HG02840 (cell line): ENCODE data around the gene DCUN1D1.

Experiments used
- ATAC-seq: cut with Tn5 transposase; IDR thresholded peaks from one replicate; pipeline ENCODE4 v1.9.1; 2021; ENCODE audit warnings: mild to moderate bottlenecking, moderate library complexity, moderate number of reproducible peaks; ENCODE audit not compliant: unreplicated experiment, low FRiP score

Gene DCUN1D1

DNA sequence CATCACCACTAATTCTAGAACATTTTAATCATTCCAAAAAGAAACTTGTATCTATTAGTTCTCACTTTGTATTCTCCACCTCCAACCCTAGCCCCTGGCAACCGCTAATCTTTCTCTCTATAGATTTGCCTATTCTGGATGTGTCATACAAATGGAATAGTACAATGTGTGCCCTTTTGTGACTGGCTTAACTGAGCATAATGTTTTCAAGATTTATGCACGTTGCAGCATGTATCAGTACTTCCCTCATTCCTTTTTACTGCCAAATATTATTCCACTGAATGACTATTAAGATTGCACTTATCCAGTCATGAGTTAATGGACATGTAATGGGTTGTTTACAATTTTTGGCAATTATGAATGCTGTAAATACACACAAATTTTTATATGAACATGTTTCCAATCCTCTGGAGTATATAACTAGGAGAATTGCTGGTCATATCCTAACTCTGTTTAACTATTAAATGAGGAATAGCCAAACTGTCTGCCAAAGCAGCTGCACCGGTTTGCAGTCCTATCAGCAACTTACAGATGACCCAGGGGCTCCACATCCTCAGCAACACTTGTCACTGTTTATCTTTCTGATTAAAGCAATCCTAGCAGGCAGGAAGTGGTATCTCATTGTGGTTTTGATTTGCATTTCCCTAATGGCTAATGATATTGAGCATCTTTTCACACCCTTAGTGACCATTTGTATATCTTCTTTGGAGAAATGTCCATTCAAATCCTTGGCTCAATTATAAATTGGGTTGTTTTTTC, 42.9 kb downstream of the DCUN1D1 start:
- peak; percentile 84 for ATAC-seq

DNA sequence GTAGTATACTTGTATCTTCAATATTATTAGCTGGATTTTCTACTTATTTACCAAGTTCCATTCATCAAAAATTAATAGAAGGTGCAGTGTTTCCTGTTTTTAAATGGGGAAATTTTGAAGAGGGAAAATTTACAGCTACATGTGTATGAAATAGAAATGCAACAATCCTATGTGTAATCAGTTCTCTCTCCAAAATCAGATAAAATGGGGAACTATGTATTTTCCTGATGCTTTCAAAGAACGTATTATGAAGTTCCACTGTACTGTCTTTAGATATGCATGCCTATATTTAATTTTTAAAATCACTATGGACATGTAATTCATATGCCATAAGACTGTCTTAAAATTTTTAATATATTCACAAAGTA, 43.4 kb downstream of the DCUN1D1 start:
- no peak for ATAC-seq

DNA sequence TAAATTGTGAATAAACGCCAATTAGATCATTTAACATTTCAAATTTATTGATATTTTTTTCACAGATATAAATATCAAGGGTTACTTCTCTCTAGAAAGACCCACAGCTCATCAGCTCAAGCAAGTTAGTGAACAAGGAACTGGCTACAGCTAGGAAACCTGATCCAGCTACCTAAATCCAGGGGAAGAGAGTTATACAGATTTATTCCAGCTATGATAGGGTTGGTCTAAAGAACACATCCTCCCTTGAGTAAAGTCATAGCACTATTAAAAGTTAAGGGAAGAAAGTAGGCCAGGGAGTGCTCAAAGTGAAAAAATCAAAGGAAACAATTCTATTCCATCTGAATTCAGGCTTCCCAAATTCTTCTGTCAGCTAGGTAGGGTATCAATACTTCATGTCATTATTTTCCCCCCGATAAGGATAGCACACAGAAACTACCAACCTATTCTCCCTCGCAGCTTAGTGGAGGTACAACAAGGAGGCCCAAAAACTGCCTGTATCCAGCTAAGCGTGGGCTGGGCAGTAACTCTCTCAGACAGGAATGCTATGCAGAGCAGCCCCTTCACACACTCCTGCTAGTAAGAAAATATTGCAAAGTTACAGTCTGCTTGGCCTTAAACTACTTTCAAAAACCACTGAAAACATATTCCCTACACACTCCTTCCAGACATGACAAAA, 44.0 kb downstream of the DCUN1D1 start:
- no peak for ATAC-seq

DNA sequence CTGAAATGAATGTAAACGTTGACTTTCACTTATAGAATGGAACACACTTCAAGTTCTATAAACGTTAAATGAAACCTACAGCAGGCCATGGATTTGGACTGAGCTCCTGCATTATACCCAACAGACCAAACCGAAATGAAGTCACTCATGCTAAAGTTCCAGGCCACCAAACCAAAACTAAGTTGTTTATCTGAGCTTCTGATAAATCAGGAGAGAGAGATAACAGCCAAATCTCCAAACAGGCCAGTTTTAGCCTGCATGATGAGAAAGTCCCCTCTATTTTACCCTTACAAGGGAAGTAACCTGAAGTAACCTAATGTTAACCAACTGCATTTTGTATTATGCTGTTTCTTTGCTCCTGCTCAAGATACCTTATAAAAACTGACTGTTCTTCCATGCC, 44.5 kb downstream of the DCUN1D1 start:
- ATAC-seq, result no peak

DNA sequence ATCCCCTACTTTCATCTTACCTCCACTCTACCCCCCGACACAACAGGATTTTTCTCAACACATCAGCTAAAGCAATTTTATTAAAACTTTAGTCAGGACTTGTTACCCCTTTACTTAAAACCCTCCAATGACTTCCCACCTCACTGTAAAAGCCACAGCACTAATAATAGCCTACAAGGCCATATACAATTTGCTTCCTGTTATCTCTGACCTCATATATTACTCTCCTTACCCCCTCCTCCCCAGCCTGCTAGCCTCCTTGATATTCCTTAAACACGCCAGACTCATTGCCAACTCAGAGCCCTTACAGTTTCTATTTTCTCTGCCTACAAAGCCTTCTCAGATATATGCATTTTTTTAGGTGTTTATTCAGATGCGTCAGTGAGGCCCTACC, 54.4 kb downstream of the DCUN1D1 start:
- peak; percentile 11 for ATAC-seq

DNA sequence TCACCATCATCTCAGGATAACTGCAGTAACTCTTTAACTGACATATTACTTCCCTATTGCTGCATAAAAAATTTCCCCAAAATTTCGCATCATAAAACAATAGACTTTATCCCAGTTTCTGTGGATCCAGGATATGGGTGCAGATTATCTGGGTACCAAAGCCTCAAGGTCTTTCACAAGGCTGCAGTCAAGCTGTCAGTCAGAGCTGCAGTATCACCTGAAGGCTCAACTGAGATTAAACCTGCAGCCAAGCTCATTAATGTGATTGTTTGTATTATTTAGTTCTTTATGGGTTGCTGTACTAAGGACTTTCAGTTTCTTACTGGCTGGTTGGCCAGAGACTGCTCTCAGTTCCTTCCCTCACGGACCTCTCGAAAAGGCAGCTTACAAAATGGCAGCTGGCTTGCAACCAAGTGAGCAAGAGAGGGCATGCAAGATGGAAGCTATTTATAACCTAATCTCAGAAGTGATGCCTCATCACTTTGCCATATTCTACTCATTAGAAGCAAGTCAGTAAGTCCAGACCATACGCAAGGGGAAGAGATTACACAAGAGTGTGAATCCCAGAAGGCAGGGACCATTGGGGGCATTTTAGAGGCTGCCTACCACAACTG, 54.9 kb downstream of the DCUN1D1 start:
- ATAC-seq, result peak; percentile 88

DNA sequence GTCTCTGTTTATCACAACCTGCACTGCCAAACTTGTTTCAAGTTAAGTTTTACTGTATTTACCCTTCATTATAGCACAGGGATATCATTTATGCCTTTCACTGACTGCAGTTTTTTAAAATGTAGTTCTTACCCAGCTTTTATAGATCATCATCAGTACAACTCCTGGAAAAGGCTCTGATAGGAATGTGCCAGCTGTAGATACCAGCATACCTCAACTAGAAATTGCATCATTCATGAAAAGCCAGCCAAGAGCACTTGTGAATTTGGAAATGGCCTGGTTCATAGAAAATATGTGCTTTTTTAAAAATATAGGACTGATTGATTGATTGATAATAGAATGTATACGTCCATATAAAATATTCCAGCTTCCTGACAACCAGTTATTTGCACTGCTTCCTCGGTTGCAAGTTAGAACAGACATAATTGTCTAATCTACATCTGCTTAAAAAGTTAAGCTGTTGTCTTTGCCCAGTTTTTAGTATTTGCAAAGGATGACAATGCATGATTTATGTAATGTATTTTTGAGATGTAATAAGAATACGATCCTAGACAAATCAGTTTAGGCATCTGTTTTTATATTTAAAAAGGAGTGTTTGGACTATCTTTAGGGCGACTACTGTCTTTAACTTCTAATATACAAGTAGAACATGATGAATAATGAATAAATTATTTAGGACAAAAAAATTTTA, 58.5 kb downstream of the DCUN1D1 start:
- no peak for ATAC-seq

DNA sequence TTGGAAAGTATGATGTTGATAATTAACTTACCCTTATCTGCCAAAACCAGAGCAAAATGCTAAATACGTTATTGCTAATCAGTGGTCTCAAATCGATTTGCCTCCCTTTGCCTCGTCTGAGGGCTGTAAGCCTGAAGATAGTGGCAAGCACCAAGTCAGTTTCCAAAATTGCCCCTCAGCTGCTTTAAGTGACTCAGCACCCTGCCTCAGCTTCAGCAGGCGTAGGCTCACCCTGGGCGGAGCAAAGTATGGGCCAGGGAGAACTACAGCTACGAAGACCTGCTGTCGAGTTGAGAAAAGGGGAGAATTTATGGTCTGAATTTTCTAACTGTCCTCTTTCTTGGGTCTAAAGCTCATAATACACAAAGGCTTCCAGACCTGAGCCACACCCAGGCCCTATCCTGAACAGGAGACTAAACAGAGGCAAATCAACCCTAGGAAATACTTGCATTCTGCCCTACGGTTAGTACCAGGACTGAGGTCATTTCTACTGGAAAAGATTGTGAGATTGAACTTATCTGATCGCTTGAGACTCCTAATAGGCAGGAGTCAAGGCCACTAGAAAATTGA, 59.7 kb downstream of the DCUN1D1 start:
- no peak for ATAC-seq

DNA sequence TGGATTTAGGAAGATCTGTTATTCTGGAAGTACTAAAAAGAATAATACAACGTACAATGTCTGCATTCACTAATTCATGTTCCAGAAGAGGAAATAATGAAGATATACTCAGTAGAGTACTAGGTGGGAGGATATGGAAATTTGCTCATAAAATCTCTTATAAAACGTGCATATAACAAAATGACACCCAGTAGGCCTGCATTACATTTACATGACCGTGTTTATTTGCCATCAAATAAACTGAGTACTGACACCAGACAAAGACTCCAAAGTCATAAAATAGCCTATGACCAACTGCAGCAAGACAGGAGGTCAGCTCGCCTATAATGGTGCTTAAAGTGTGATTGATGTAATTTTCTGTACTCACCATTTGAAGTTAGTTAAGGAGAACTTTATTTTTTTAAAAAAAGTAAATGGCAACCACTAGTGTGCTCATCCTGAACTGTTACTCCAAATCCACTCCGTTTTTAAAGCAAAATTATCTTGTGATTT, 60.4 kb downstream of the DCUN1D1 start:
- ATAC-seq, result no peak

DNA sequence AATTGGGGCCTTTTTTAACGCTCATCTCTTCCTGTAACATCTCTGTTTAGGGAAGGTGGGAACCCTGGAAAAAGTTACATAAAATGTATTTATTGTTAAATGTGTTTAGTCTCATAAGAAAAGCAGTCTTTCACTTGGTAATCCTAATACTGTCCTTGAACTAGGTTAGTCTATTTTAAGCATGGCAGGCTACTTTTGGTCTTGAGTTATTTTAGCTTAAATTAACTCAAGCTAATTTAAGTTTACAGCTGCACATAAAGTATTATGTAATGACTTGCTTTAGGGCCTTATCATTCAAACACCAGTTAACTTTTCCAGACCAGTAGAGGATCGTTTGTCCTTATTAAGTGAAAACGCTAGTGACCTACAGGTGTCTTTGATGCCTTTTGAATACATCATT, 63.2 kb downstream of the DCUN1D1 start:
- no peak for ATAC-seq

DNA sequence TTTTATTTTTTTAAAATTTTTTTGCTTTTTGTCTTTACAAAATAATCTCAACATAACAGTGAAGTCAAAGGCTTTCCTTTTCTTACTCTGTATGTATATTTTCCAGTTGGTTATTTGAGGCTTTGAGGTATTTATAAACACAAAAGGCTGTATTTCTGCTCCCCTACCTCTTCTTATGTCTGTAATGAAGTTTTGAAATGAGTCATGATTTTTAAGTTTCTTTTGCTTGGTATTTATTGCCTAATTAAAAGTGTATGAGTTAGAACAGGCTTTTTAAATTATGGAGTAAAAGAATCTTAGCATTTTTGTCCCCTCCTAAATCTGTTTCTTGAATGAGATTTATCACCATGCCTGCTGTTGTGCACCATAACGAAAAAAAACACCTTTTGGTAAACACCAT, 66.0 kb downstream of the DCUN1D1 start:
- ATAC-seq, result peak; percentile 32

DNA sequence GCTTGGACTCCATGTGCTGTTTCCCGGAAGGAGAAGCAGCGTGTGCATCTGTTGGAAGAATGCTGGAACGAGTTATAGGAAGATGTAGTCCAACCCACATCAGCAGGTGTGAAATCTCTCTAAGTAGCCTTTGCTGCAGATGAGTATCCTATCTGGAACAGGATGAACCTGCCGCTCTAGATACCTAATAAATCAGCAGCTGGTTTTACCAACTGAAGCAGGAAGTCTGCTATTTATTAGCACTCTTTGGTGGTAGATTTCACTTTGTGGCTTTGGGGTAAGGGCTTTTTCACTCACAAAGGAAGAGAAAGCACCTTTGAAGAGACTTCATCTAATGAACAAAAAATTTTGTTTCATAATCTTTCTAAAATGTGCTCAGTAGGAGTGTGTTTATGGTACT, 66.4 kb downstream of the DCUN1D1 start:
- peak; percentile 88 for ATAC-seq

DNA sequence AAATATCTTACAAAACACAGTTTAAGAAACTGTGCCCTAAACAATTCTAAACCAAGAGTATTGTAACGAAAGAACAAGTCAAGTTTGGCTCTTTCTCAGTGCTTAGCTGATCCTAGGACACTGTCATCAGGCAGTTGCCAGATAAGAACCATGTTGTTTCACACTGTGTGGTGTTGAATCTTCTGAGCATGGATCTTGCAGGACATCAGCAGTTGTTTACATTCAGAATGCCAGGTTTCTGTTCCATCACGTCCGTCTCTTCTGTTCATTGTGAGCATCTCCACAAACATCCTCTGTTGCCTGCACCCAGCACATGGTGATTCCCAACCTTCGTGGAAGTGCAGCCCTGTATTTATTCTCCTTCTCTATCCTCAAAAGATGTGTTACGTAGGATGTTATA, 67.9 kb downstream of the DCUN1D1 start:
- ATAC-seq, result no peak

DNA sequence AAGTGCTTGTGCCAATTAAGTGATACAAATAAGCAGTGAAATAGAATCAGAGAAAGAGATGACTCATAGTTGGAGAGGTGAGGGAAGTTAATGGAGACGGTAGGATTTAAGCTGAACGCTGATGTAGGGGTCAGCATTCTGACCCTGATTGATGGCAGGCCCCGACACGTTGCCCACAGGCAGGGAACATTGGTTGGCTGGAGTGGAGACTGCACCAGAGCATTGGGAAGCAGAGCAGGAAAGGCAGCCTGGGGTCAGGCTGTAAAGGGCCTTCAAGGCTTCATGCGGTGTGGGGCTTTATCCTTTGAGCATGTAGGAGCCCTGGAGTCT, 68.6 kb downstream of the DCUN1D1 start:
- no peak for ATAC-seq

DNA sequence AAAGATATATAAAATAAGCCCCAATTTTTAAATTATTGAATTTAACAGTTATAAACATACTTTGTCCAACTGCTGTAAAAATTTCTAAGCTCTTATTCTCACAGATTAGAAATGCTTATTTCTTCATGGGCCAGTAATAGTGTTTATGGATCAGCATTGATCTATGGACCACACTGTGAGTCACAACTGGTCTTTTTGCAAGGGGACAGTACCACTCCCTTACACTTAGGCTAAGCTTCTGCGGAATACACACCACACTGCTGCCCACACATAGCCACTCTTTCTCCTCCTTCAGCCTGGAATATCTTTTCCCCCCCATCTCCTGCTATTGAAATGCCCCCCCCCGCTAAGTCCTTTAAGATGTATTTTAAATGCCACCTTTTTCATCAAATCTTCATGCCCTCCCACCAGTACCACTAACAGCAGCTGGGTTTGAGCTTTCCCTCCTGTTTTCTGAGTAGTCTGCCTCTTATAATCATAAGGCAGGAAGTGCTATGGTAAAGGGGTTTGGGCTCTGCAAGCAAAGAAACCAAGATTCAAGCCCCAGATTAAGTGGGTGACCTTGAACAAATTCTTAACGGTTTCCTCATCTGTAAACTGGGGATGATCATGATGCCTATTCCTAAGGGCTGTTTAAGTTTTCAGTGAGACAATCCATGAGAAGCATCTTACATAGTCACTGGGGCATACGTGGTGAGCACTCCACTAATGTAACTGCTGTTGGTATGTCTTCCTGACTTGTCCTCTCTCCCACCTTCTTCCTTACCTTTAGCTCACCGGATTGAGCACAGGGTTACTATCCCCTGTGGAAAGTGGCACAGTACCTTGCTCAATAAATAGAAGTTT, 69.2 kb downstream of the DCUN1D1 start:
- no peak for ATAC-seq

DNA sequence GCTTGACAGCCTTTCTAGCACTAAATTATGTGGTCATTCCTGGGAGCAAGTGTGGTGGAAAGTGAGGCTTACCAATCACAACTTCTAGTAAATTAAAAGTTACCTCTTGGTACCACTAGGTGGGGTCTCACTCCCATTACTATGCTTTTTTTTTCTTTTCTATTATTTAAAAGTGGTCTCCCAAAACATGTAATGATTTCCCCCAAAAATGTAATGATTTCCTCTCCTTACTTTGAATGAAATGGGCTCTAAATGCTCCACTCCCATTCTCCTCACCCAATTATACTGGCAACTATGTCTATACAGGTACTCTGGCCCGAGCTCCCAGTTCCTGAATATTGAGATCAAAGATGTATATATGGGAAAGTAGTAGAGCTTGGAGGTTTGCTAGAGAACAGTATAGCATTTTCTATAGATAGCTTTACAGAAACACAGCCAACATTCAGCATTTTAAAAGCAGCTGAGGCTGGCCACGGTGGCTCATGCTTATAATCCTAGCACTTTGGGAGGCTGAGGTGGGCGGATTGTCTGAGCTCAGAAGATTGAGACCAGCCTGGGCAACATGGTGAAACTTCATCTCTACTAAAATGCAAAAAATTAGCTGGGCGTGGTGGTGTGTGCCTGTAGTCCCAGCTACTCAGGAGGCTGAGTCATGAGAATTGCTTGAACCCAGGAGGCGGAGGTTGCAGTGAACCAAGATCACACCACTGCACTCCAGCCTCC, 70.9 kb downstream of the DCUN1D1 start:
- no peak for ATAC-seq

DNA sequence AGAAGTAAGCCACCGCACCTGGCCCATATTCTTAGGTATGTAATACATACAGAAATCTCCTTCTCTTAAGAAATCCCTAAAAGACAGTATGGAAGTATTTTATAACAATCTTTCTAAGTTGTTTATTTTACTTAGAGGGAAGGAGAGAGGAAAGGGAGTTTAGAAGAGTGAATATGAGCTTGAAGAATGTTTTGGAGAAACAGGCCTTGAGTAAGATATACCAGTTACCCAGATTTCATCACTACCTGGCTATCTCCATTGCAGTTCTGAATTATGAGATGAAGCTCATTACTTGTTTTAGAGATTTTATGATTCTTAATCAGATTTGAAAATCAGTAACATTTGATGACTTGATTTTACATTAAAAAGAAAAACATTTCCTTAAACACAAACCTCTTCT, 71.9 kb downstream of the DCUN1D1 start:
- no peak for ATAC-seq

DNA sequence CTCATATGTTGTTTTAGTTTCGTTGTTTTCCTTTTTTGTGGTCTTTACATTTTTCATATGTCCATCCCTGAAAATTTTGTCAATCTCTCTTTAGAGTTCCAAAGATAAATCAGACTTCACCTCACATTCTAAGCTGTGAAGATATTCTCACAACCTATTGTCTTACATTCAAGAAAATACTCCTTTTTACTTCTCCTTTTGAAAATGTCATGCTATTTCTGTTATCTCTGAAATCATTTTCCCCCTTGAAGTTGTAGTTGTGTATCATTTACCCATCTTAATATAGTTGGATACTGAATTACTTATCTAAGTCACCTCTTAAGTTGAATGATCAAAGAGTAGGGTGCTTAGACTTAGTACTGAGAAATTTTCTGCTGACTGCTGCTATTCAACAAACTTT, 74.3 kb downstream of the DCUN1D1 start:
- ATAC-seq, result no peak

DNA sequence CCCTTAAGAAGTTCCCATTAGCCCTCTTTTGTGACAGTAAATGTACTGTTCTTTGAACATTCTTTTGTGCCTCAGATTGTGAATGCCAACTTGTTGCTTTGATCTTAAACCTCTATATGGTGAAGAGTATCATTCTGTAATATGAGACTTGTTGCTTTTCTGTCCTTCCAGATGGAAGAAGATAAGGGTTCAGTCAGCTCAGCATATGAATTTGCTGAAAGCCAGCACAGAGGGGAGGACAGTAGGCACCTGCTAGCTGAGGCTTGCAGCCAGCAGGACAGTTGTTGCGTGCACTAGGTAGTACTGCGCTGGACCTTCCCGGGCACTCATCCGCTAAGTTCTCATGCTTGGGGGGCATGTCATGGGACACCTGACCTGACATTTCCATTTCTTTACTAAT, 74.7 kb downstream of the DCUN1D1 start:
- no peak for ATAC-seq
